Muscle layer of colon (tissue), 2 donors: ENCODE data around the gene MFAP3L.

ENCODE experiments used
- H3K27ac ChIP-seq: one replicate; pipeline ENCODE4 v1.7.0; 2013; ENCODE audit warnings: low read depth, mild to moderate bottlenecking, low read length, moderate library complexity
- H3K27me3 ChIP-seq, 2 donors: one replicate each; pipeline ENCODE4 v1.7.0; 2013; ENCODE audit warnings: low read length in 2 of 2, mild to moderate bottlenecking in 2 of 2; ENCODE audit not compliant: insufficient read depth in 2 of 2, control insufficient read depth in 1 of 2
- H3K36me3 ChIP-seq: one replicate; pipeline ENCODE4 v1.7.0; 2013; ENCODE audit warnings: mild to moderate bottlenecking, low read length; ENCODE audit not compliant: insufficient read depth
- H3K4me1 ChIP-seq: one replicate; pipeline ENCODE4 v1.7.0; 2013; ENCODE audit warnings: mild to moderate bottlenecking, low read length; ENCODE audit not compliant: insufficient read depth
- H3K4me3 ChIP-seq, 2 donors: one replicate each; pipeline ENCODE4 v1.7.0; 2013; ENCODE audit warnings: low read length in 2 of 2, low read depth in 1 of 2, mild to moderate bottlenecking in 1 of 2, moderate library complexity in 1 of 2
- H3K9ac ChIP-seq: one replicate; pipeline ENCODE4 v1.7.0; 2013; ENCODE audit warnings: low read length
- H3K9me3 ChIP-seq: one replicate; pipeline ENCODE4 v1.7.0; 2013; ENCODE audit warnings: mild to moderate bottlenecking, low read length
- donor health status: abdominal sarcoma.
- donor health status: Adenocarcinoma of cecum.

The MFAP3L gene

GRCh38 chr4:170003071-170004070, 22.8 kb downstream of the MFAP3L start:
- Histone ChIP-seq H3K27ac (no peak overlapping the region), H3K4me1 (peaks cover 9% of the 10 kb centered on the region)

DNA sequence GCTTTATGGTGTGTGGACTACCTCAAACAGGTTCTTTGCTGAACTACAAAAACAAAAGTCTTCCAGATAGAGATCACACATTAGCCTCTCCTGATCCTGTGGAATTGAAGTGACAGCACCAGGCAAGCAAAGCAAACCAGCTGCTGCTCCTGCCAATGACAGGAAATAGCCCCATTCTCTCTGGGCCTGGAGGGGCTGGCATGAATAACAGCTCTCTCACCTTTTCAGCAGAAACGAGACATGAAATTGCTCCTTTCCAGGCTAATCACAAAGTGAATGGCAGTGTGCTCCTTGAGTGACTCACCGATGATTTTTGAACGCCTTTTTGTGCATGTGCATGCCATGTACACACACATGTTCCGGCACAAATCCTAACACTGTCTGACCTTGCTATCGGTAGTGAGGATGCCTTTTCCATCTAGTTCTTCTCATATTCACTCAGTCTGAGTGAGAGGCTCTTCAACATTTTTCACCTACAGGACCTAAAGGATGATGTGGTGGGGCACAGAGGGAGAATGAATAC, 24.4 kb downstream of the MFAP3L start:
- Histone ChIP-seq H3K4me1 (peaks cover 9% of the 10 kb centered on the region), H3K27me3 (no peaks in the 10 kb centered on the region), H3K9me3 (no peaks in the 10 kb centered on the region), H3K27ac (no peak overlapping the region), H3K36me3 (no peaks in the 10 kb centered on the region), H3K9ac (no peak overlapping the region), H3K4me3 (no peak overlapping the region)

More at GRCh38 chr4:170003071-170004070, 22.8 kb downstream of the MFAP3L start:
- H3K27me3 ChIP-seq, result no peaks in the 10 kb centered on the region
- H3K9ac ChIP-seq, result no peak overlapping the region
- H3K9me3 ChIP-seq, result no peaks in the 10 kb centered on the region
- no peak overlapping the region for H3K4me3 ChIP-seq
- H3K36me3 ChIP-seq, result no peaks in the 10 kb centered on the region

GRCh38 chr4:170001011-170001744, 25.0 kb downstream of the MFAP3L start:
- Histone ChIP-seq H3K36me3 (no peaks in the 10 kb centered on the region), H3K27me3 (no peaks in the 10 kb centered on the region), H3K4me3 (no peak overlapping the region), H3K9me3 (no peaks in the 10 kb centered on the region), H3K4me1 (peaks cover 9% of the 10 kb centered on the region), H3K27ac (no peak overlapping the region), H3K9ac (no peak overlapping the region)

DNA sequence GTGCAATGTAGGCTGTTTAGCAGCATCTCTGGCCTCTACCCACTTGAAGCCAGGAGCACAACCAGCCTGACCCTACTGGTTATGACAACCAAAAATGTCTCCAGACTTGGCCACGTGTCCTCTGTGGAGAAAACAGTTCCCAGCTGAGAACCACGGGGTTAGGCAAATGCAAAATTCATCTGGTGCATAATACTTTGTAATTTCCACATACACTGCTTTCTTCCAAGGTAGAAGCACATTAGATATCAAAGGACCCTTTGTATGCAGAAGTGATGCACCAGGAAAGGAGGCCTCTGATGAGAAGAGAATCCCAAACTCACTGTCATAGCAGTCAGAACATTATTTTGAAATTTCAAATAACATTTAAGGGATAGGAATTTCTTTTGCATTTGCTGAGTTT, 26.3 kb downstream of the MFAP3L start:
- no peak overlapping the region for H3K9ac ChIP-seq
- no peaks in the 10 kb centered on the region for H3K36me3 ChIP-seq
- H3K27ac ChIP-seq, result no peak overlapping the region
- H3K4me1 ChIP-seq, result peaks cover 1% of the 10 kb centered on the region
- no peaks in the 10 kb centered on the region for H3K9me3 ChIP-seq
- no peaks in the 10 kb centered on the region for H3K27me3 ChIP-seq
- no peak overlapping the region for H3K4me3 ChIP-seq

- no peak overlapping the region for H3K9ac ChIP-seq
- H3K4me1 ChIP-seq, result no peaks in the 10 kb centered on the region
- H3K9me3 ChIP-seq, result no peaks in the 10 kb centered on the region
- no peak overlapping the region for H3K4me3 ChIP-seq
- no peak overlapping the region for H3K27ac ChIP-seq
- H3K36me3 ChIP-seq, result no peaks in the 10 kb centered on the region
- H3K27me3 ChIP-seq, result no peaks in the 10 kb centered on the region
Measured at GRCh38 chr4:169998981-169999380, 27.2 kb downstream of the MFAP3L start.

GRCh38 chr4:169996379-169997240, 29.6 kb downstream of the MFAP3L start:
- Histone ChIP-seq H3K4me1 (no peaks in the 10 kb centered on the region), H3K9me3 (no peaks in the 10 kb centered on the region), H3K36me3 (no peaks in the 10 kb centered on the region), H3K27ac (no peak overlapping the region), H3K27me3 (no peaks in the 10 kb centered on the region), H3K9ac (no peak overlapping the region), H3K4me3 (no peak overlapping the region)

- Histone ChIP-seq H3K4me1 (no peaks in the 10 kb centered on the region), H3K9me3 (no peaks in the 10 kb centered on the region), H3K27ac (no peak overlapping the region), H3K9ac (no peak overlapping the region), H3K4me3 (no peak overlapping the region), H3K27me3 (no peaks in the 10 kb centered on the region), H3K36me3 (no peaks in the 10 kb centered on the region)
Measured at GRCh38 chr4:169993531-169993930, 32.7 kb downstream of the MFAP3L start.

DNA sequence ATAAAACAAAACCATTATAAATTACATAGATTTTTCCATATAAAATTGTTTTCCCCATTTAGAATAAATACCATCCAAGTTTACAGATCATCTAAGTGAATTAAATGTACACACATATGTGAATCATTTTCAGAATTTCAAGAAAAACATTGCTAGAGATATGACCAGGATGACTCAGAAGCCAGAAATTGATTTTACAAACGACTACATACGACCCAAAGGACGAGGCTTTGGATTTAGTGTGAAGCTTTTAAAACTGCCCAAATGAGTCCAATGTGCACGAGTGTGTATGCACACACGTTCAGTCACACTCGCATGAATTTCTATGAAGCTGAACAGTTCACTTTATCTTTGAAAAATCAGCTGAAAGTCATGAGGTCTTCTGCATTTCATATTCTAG, 37.9 kb downstream of the MFAP3L start:
- Histone ChIP-seq H3K4me1 (no peaks in the 10 kb centered on the region), H3K27me3 (no peaks in the 10 kb centered on the region), H3K27ac (no peak overlapping the region), H3K36me3 (no peaks in the 10 kb centered on the region), H3K9me3 (no peaks in the 10 kb centered on the region), H3K4me3 (no peak overlapping the region), H3K9ac (no peak overlapping the region)

DNA sequence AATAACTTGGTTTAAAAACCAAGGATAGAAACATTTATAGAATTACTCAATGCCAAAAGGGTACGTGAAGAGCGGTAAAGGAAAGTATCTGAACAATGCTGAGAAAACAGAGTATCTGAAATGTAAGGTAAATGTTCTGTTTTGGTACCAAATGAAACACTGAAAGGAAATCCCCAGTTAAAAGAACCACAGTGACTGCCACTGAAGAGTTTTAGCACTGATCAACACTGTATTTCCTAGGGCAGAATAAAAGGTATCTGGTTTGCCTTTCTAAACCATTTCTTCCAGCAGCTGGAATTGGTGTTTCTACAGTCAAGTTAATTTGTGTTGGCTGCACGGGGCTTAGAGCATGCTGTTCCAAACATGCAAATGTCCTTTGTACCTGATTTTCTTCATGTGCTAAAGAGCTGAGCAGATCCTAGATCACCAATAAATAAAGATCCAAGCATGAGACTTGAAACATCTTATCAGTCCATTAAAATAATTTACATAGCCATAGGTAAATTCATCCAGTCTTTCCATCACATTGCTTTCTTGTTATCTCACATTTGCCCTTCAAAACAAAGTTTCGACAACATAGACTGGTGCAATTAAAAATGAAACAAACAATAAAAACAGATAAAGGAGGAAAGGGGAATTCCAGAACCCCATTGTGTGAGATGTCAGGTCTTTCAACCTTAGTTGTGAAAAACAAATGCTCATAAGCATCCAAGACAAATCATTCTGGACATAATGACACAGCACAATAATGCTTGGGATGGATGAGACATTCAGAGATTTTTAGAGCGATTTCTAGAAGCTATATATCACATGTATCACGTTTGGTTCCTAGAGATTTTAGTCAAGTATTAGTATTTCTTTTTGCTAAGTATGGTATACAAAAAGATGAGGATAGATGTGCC, 38.6 kb downstream of the MFAP3L start:
- no peaks in the 10 kb centered on the region for H3K36me3 ChIP-seq
- no peaks in the 10 kb centered on the region for H3K9me3 ChIP-seq
- H3K4me1 ChIP-seq, result no peaks in the 10 kb centered on the region
- H3K27ac ChIP-seq, result no peak overlapping the region
- H3K4me3 ChIP-seq, result no peak overlapping the region
- no peaks in the 10 kb centered on the region for H3K27me3 ChIP-seq
- no peak overlapping the region for H3K9ac ChIP-seq

- H3K4me1 ChIP-seq, result no peaks in the 10 kb centered on the region
- H3K27ac ChIP-seq, result no peak overlapping the region
- H3K27me3 ChIP-seq, result no peaks in the 10 kb centered on the region
- no peak overlapping the region for H3K4me3 ChIP-seq
- no peaks in the 10 kb centered on the region for H3K9me3 ChIP-seq
- H3K36me3 ChIP-seq, result no peaks in the 10 kb centered on the region
- H3K9ac ChIP-seq, result no peak overlapping the region
Measured at GRCh38 chr4:169986369-169986768, 39.8 kb downstream of the MFAP3L start.
